GM23338 (cell line): ENCODE data around the gene ZMYND8. TPM values are rescaled to one million over a fixed set of nuclear protein-coding genes. Genes with fewer than 3 reads are reported as not detected.

Experiments used
- ATAC-seq: fragments of 200-7000 bp; cut with Tn5 transposase; 3 replicates; pipeline ENCODE4 v1.9.1; 2020
- DNase-seq: peaks from one replicate; pipeline ENCODE4 v3.0.0-alpha.2; 2015; ENCODE audit warnings: low spot score
- H2AFZ ChIP-seq: fragments of 200-600 bp; sonication (generic); 2 replicates; pipeline ENCODE4 v1.8.0; 2016; ENCODE audit warnings: antibody characterized with exemption, mild to moderate bottlenecking, moderate library complexity
- H3F3A ChIP-seq: fragments of 200-600 bp; sonication (generic); replicated peaks from 2 replicates; pipeline ENCODE4 v1.8.0; 2017; ENCODE audit warnings: antibody characterized with exemption, mixed run types, low read depth
- H3K27ac ChIP-seq: fragments of 200-600 bp; sonication (generic); 2 replicates; pipeline ENCODE4 v1.6.1; 2016; ENCODE audit warnings: low read depth
- H3K27me3 ChIP-seq: fragments of 200-600 bp; sonication (generic); 2 replicates; pipeline ENCODE4 v1.8.0; 2016; ENCODE audit warnings: mild to moderate bottlenecking, mixed run types, moderate library complexity; ENCODE audit not compliant: insufficient read depth
- H3K36me3 ChIP-seq: fragments of 200-600 bp; sonication (generic); 2 replicates; pipeline ENCODE4 v1.8.0; 2016; ENCODE audit warnings: mild to moderate bottlenecking; ENCODE audit not compliant: insufficient read depth
- H3K4me1 ChIP-seq: fragments of 200-600 bp; sonication (generic); 2 replicates; pipeline ENCODE4 v1.8.0; 2016; ENCODE audit warnings: mild to moderate bottlenecking, moderate library complexity; ENCODE audit not compliant: insufficient read depth
- H3K4me2 ChIP-seq: fragments of 200-600 bp; sonication (generic); 2 replicates; pipeline ENCODE4 v1.7.1; 2017; ENCODE audit warnings: mixed run types
- H3K4me3 ChIP-seq: fragments of 200-600 bp; sonication (generic); 2 replicates; pipeline ENCODE4 v1.6.1; 2016; ENCODE audit warnings: mixed run types
- H3K79me2 ChIP-seq: fragments of 200-600 bp; sonication (generic); replicated peaks from 2 replicates; pipeline ENCODE4 v1.8.0; 2017; ENCODE audit warnings: mild to moderate bottlenecking; ENCODE audit not compliant: insufficient read depth
- H3K9me2 ChIP-seq: fragments of 200-600 bp; sonication (generic); 2 replicates; pipeline ENCODE4 v1.8.0; 2017; ENCODE audit not compliant: insufficient read depth
- H4K20me1 ChIP-seq: fragments of 200-600 bp; sonication (generic); replicated peaks from 2 replicates; pipeline ENCODE4 v1.8.0; 2017; ENCODE audit warnings: mild to moderate bottlenecking; ENCODE audit not compliant: insufficient read depth
- H3K27ac Mint-ChIP-seq: 2 replicates; pipeline ENCODE4 v1.8.0; 2020; ENCODE audit warnings: inconsistent platforms, mild to moderate bottlenecking, moderate library complexity, mixed read lengths
- H3K27me3 Mint-ChIP-seq: 3 replicates; pipeline ENCODE4 v1.8.0; 2022; ENCODE audit warnings: low read depth, mild to moderate bottlenecking, moderate library complexity, mixed read lengths, inconsistent platforms; ENCODE audit not compliant: insufficient read depth, poor library complexity
- H3K36me3 Mint-ChIP-seq: 3 replicates; pipeline ENCODE4 v1.8.0; 2021; ENCODE audit warnings: low read depth, mild to moderate bottlenecking, inconsistent platforms, moderate library complexity, mixed read lengths
- H3K4me1 Mint-ChIP-seq: 3 replicates; pipeline ENCODE4 v1.8.0; 2020; ENCODE audit warnings: mild to moderate bottlenecking, inconsistent platforms, mixed read lengths
- H3K4me3 Mint-ChIP-seq: 3 replicates; pipeline ENCODE4 v1.8.0; 2021; ENCODE audit warnings: moderate library complexity, mild to moderate bottlenecking, inconsistent platforms, mixed read lengths
- H3K9me3 Mint-ChIP-seq: 3 replicates; pipeline ENCODE4 v1.8.0; 2020; ENCODE audit warnings: moderate library complexity, mild to moderate bottlenecking, inconsistent platforms, mixed read lengths
- JUNB ChIP-seq: IDR thresholded peaks from one replicate; pipeline ENCODE4 v1.6.1; 2016; ENCODE audit warnings: antibody characterized with exemption; ENCODE audit not compliant: unreplicated experiment
- POLR2AphosphoS5 ChIP-seq: IDR thresholded peaks from 2 replicates; pipeline ENCODE4 v1.6.1; 2016; ENCODE audit warnings: antibody characterized with exemption, low read depth
- ZNF114 ChIP-seq: fragments of 250-450 bp; sonication (Bioruptor Pico); IDR thresholded peaks from 2 replicates; pipeline ENCODE4 v1.5.0; 2020; ENCODE audit warnings: mild to moderate bottlenecking, moderate library complexity
- polyA plus RNA-seq: library from polyadenylated mRNA; unstranded; fragments of >200 nt; fragmentation: Nextera tagmentation; extraction: Ambion mirVana; gene quantifications from 2 replicates; pipeline ENCODE4 v1.2.1, GENCODE V29; 2016
- total RNA-seq: library from RNA; depleted of rRNA; stranded (reverse); fragments of >200 nt; shearing (Covaris generic); gene quantifications from 2 replicates; pipeline ENCODE4 v1.2.3, GENCODE V29; 2014
- TF ChIP-seq, protein P1 (sequence below): IDR thresholded peaks from 2 replicates; pipeline ENCODE4 v1.6.1; 2016; ENCODE audit warnings: antibody characterized with exemption
- TF ChIP-seq, protein P2 (sequence below): fragments of 250-450 bp; sonication (Bioruptor Pico); IDR thresholded peaks from 2 replicates; pipeline ENCODE4 v1.5.0; 2020; ENCODE audit warnings: mild to moderate bottlenecking, moderate library complexity

The ZMYND8 gene
- total and polyA plus RNA-seq, 2 experiments from 2014 or later, result 70.9 to 128 TPM

DNA sequence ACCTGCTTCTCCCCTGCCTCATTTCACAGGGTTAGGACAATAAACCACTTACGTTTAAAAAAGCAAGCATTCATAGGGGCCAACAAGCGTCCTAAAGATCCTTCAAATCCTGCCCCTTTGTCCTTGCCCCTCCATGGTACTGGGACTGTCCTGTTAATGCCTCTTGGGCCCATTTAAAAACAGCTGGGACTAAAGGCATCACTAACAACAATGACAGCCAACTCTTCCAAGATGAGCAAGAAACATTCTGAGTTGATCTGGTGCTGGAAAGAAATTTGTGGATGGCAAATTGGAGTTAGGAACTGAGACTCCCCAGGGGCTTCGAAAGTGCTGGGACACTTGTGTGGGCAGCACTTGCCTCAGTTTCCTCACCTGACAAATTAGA is 93.4 kb downstream of the ZMYND8 start:
- H3K4me1 Mint-ChIP-seq, result peaks cover 28% of the 10 kb centered on the region
- Histone ChIP-seq H3F3A (peaks cover 29% of the 10 kb centered on the region), H3K4me3 (no peak overlapping the region), H3K27me3 (no peaks in the 10 kb centered on the region), H3K4me1 (peaks cover 11% of the 10 kb centered on the region), H3K79me2 (peaks cover 95% of the 10 kb centered on the region), H3K27ac (peak overlapping the region; percentile 72; the same call in 1 of the 2 replicates), H4K20me1 (peaks cover 27% of the 10 kb centered on the region), H3K4me2 (no peak overlapping the region), H3K36me3 (peaks cover 38% of the 10 kb centered on the region), H2AFZ (no peak overlapping the region), H3K9me2 (no peaks in the 10 kb centered on the region; the same call in 1 of the 2 replicates)
- H3K36me3 Mint-ChIP-seq, result peaks cover 84% of the 10 kb centered on the region
- DNase-seq, result no peak
- 0 out of 3 replicates have a peak, but pooled peaks cover 3% of the 10 kb centered on the region for H3K9me3 Mint-ChIP-seq
- TF ChIP-seq, protein P1, sequence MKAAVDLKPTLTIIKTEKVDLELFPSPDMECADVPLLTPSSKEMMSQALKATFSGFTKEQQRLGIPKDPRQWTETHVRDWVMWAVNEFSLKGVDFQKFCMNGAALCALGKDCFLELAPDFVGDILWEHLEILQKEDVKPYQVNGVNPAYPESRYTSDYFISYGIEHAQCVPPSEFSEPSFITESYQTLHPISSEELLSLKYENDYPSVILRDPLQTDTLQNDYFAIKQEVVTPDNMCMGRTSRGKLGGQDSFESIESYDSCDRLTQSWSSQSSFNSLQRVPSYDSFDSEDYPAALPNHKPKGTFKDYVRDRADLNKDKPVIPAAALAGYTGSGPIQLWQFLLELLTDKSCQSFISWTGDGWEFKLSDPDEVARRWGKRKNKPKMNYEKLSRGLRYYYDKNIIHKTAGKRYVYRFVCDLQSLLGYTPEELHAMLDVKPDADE, result no peak
- TF ChIP-seq ZNF114, result no peak
- TF ChIP-seq, protein P2, sequence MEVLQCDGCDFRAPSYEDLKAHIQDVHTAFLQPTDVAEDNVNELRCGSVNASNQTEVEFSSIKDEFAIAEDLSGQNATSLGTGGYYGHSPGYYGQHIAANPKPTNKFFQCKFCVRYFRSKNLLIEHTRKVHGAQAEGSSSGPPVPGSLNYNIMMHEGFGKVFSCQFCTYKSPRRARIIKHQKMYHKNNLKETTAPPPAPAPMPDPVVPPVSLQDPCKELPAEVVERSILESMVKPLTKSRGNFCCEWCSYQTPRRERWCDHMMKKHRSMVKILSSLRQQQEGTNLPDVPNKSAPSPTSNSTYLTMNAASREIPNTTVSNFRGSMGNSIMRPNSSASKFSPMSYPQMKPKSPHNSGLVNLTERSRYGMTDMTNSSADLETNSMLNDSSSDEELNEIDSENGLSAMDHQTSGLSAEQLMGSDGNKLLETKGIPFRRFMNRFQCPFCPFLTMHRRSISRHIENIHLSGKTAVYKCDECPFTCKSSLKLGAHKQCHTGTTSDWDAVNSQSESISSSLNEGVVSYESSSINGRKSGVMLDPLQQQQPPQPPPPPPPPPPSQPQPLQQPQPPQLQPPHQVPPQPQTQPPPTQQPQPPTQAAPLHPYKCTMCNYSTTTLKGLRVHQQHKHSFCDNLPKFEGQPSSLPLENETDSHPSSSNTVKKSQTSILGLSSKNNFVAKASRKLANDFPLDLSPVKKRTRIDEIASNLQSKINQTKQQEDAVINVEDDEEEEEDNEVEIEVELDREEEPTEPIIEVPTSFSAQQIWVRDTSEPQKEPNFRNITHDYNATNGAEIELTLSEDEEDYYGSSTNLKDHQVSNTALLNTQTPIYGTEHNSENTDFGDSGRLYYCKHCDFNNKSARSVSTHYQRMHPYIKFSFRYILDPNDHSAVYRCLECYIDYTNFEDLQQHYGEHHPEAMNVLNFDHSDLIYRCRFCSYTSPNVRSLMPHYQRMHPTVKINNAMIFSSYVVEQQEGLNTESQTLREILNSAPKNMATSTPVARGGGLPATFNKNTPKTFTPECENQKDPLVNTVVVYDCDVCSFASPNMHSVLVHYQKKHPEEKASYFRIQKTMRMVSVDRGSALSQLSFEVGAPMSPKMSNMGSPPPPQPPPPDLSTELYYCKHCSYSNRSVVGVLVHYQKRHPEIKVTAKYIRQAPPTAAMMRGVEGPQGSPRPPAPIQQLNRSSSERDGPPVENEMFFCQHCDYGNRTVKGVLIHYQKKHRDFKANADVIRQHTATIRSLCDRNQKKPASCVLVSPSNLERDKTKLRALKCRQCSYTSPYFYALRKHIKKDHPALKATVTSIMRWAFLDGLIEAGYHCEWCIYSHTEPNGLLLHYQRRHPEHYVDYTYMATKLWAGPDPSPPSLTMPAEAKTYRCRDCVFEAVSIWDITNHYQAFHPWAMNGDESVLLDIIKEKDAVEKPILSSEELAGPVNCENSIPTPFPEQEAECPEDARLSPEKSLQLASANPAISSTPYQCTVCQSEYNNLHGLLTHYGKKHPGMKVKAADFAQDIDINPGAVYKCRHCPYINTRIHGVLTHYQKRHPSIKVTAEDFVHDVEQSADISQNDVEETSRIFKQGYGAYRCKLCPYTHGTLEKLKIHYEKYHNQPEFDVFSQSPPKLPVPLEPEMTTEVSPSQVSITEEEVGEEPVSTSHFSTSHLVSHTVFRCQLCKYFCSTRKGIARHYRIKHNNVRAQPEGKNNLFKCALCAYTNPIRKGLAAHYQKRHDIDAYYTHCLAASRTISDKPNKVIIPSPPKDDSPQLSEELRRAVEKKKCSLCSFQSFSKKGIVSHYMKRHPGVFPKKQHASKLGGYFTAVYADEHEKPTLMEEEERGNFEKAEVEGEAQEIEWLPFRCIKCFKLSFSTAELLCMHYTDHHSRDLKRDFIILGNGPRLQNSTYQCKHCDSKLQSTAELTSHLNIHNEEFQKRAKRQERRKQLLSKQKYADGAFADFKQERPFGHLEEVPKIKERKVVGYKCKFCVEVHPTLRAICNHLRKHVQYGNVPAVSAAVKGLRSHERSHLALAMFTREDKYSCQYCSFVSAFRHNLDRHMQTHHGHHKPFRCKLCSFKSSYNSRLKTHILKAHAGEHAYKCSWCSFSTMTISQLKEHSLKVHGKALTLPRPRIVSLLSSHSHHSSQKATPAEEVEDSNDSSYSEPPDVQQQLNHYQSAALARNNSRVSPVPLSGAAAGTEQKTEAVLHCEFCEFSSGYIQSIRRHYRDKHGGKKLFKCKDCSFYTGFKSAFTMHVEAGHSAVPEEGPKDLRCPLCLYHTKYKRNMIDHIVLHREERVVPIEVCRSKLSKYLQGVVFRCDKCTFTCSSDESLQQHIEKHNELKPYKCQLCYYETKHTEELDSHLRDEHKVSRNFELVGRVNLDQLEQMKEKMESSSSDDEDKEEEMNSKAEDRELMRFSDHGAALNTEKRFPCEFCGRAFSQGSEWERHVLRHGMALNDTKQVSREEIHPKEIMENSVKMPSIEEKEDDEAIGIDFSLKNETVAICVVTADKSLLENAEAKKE (CRISPR knock-in tag), result no peak
- no peak for TF ChIP-seq JUNB
- no peak for TF ChIP-seq POLR2AphosphoS5
- no peak overlapping the region for H3K4me3 Mint-ChIP-seq
- ATAC-seq, result no peak
- no peak overlapping the region for H3K27ac Mint-ChIP-seq
- peaks cover 22% of the 10 kb centered on the region for H3K27me3 Mint-ChIP-seq
